ENCODE data around the gene ARID4A. TPM values are rescaled to one million over a fixed set of nuclear protein-coding genes. Genes with fewer than 3 reads are reported as not detected.
A peak's percentile ranks its signal among the peaks of the same experiment; 100 is the strongest.

Gene ARID4A
- total and polyA plus RNA-seq, 2 of the 13 experiments (the other 11 are each of a cell fraction or from before 2014, with no cell fraction given) = 7.2 to 9.7 TPM

GRCh38 chr14:58298477-58299400 lies at the start of gene ARID4A (continued):
- no peak for TF ChIP-seq ZNF691 (CRISPR knock-in tag; IDR thresholded peaks at IDR 0.05; ENCODE audit: borderline replicate concordance, low read depth)
- TF ChIP-seq TOPORS (CRISPR knock-in tag; IDR thresholded peaks at IDR 0.05) = no peak
- TF ChIP-seq ZNF672 (CRISPR knock-in tag; IDR thresholded peaks at IDR 0.05) = peak; percentile 73; the same call in 1 of the 2 replicates
- TF ChIP-seq HHEX (CRISPR knock-in tag; IDR thresholded peaks at IDR 0.05) = no peak
- no peak for TF ChIP-seq RORA (CRISPR knock-in tag; IDR thresholded peaks at IDR 0.05)
- TF ChIP-seq ZNF350 (CRISPR knock-in tag; IDR thresholded peaks at IDR 0.05; ENCODE audit: borderline replicate concordance, low read depth) = peak; percentile 50; the same call in 1 of the 2 replicates
- peak in 1 of 2 experiments; percentile 19; a peak in 1 of 4 replicates for TF ChIP-seq KLF16 (CRISPR knock-in tag; IDR thresholded peaks at IDR 0.05)
- peak; percentile 75 for TF ChIP-seq RBFOX2 (IDR thresholded peaks at IDR 0.05; ENCODE audit: low read depth, low read length)
- no peak for TF ChIP-seq BORCS8-MEF2B (CRISPR knock-in tag; IDR thresholded peaks at IDR 0.05)
- TF ChIP-seq TEAD3 (CRISPR knock-in tag; optimal IDR thresholded peaks at IDR 0.05; ENCODE audit: borderline replicate concordance) = no peak
- no peak for TF ChIP-seq ETS1 (CRISPR knock-in tag; IDR thresholded peaks at IDR 0.05)
- 0 out of 2 replicates have a peak, but pooled peaks have one; percentile 8 for TF ChIP-seq ZNF639 (CRISPR knock-in tag; conservative IDR thresholded peaks at IDR 0.05)
- no peak for TF ChIP-seq MEIS2 (CRISPR knock-in tag; IDR thresholded peaks at IDR 0.05)
- TF ChIP-seq ZFYVE20 (CRISPR knock-in tag; IDR thresholded peaks at IDR 0.05; ENCODE audit: borderline replicate concordance, low read depth) = no peak
- TF ChIP-seq SRSF1 (optimal IDR thresholded peaks at IDR 0.05; ENCODE audit: low read depth, low read length) = peak; percentile 2
- no peak for TF ChIP-seq ZNF468 (CRISPR knock-in tag; IDR thresholded peaks at IDR 0.05)
- no peak for TF ChIP-seq FOXA1 (IDR thresholded peaks at IDR 0.05)
- peak; percentile 1; the same call in 1 of the 2 replicates for TF ChIP-seq FOXA1 (CRISPR knock-in tag; IDR thresholded peaks at IDR 0.05)
- TF ChIP-seq PHF8 (CRISPR knock-in tag; IDR thresholded peaks at IDR 0.05) = peak; percentile 52
- no peak for TF ChIP-seq GMEB2 (CRISPR knock-in tag; IDR thresholded peaks at IDR 0.05; ENCODE audit: low read depth)
- TF ChIP-seq AHR (CRISPR knock-in tag; IDR thresholded peaks at IDR 0.05) = peak; percentile 71; the same call in 1 of the 2 replicates
- no peak for TF ChIP-seq PHB2 (IDR thresholded peaks at IDR 0.05; ENCODE audit: partially characterized antibody)
- no peak for TF ChIP-seq STAT5B (CRISPR knock-in tag; IDR thresholded peaks at IDR 0.05)
- no peak for TF ChIP-seq ZNF550 (CRISPR knock-in tag; IDR thresholded peaks at IDR 0.05; ENCODE audit: borderline replicate concordance)

Measured in HepG2 (cell line).